Cardiac muscle cell (in vitro differentiated cells and primary cell): ENCODE data around the gene NRROS. TPM values are rescaled to one million over a fixed set of nuclear protein-coding genes. Genes with fewer than 3 reads are reported as not detected.

Source experiments
- DNase-seq, 2 donors: peaks; one replicate each; pipeline versions ENCODE4 v3.0.0 to v3.0.0-alpha.2; 2010 to 2017; ENCODE audit warnings: low read depth in 1 of 2, low spot score in 1 of 2
- H3K27ac ChIP-seq: fragments of 200-600 bp; sonication (generic); 2 replicates; pipeline ENCODE4 v1.5.1; 2016
- H3K27me3 ChIP-seq: fragments of 200-600 bp; sonication (generic); 2 replicates; pipeline ENCODE4 v1.6.0; 2016; ENCODE audit warnings: control low read depth
- H3K36me3 ChIP-seq: fragments of 200-600 bp; sonication (generic); 2 replicates; pipeline ENCODE4 v1.5.1; 2016; ENCODE audit warnings: control low read depth
- H3K4me1 ChIP-seq: fragments of 200-600 bp; sonication (generic); 2 replicates; pipeline ENCODE4 v1.8.1; 2017; ENCODE audit warnings: low read depth, mild to moderate bottlenecking, mixed run types
- H3K4me3 ChIP-seq: fragments of 200-600 bp; sonication (generic); 2 replicates; pipeline ENCODE4 v1.5.1; 2016; ENCODE audit warnings: mild to moderate bottlenecking
- H3K9me3 ChIP-seq: fragments of 200-600 bp; sonication (generic); 2 replicates; pipeline ENCODE4 v1.5.1; 2017; ENCODE audit warnings: low read depth, mild to moderate bottlenecking, control low read depth
- polyA plus RNA-seq: library from polyadenylated mRNA; unstranded; fragments of >200 nt; fragmentation: Nextera tagmentation; extraction: Ambion mirVana; gene quantifications from 2 replicates; pipeline ENCODE4 v1.2.1, GENCODE V29; 2016
- total RNA-seq: library from RNA; depleted of rRNA; stranded (reverse); fragments of >200 nt; gene quantifications from 2 replicates; pipeline ENCODE4 v1.2.3, GENCODE V29; 2016
- TF ChIP-seq, protein P1 (sequence below): IDR thresholded peaks from 2 replicates; pipeline ENCODE4 v1.5.1; 2012; ENCODE audit warnings: low read depth, mild to moderate bottlenecking, low read length

NRROS gene
- total and polyA plus RNA-seq, 2 experiments from 2014 or later, result 1.6 TPM; not detected in 1

GRCh38 chr3:196651819-196652218, 12.3 kb downstream of the NRROS start:
- Histone ChIP-seq H3K4me1 (no peaks in the 10 kb centered on the region), H3K27ac (no peak overlapping the region), H3K4me3 (no peak overlapping the region)

DNA sequence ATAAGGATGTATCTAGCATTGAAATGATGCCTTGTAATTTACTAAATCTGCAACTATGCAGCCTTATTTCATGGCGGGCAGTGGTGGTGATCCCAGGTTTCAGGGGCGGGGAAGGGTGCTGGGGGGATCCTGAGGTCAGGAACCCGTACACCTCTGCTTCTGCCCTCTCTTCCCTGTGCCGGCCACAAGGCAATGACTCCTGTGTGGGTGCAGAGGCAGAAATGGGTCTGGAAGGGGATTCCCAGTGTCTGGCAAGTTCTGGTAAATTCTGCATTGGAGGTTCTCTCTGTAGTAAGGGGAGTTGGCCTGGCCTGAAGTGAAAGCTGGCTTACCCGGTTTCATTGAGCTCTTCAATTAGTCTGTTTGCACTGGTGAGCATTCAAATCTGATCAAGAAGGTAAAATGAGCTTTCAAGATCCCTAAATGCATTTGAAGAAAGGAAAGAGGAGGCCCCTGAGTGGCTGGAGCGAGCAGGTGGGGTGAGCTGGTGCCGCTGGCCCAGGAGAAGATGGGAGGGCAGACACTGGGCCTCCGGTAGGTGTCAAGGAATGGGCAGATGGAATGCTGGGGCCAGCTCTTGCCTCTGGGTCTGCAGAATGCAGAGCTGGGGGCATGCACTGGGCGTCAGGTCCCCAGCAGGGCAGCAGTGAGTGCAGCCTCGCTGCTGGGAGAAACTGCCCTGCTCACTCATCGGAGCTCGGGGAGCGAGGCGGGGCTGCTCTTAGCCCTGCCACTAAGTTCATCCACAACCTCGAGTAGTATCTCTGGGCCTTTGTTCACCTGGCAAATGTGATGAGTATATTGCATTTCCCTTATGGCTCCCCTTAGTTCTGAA, 13.7 kb downstream of the NRROS start:
- no peak overlapping the region for H3K4me3 ChIP-seq
- no peaks in the 10 kb centered on the region for H3K27me3 ChIP-seq
- H3K36me3 ChIP-seq, result no peaks in the 10 kb centered on the region
- no peaks in the 10 kb centered on the region for H3K9me3 ChIP-seq
- H3K4me1 ChIP-seq, result no peaks in the 10 kb centered on the region
- H3K27ac ChIP-seq, result no peak overlapping the region
- no peak for DNase-seq
- TF ChIP-seq, protein P1, sequence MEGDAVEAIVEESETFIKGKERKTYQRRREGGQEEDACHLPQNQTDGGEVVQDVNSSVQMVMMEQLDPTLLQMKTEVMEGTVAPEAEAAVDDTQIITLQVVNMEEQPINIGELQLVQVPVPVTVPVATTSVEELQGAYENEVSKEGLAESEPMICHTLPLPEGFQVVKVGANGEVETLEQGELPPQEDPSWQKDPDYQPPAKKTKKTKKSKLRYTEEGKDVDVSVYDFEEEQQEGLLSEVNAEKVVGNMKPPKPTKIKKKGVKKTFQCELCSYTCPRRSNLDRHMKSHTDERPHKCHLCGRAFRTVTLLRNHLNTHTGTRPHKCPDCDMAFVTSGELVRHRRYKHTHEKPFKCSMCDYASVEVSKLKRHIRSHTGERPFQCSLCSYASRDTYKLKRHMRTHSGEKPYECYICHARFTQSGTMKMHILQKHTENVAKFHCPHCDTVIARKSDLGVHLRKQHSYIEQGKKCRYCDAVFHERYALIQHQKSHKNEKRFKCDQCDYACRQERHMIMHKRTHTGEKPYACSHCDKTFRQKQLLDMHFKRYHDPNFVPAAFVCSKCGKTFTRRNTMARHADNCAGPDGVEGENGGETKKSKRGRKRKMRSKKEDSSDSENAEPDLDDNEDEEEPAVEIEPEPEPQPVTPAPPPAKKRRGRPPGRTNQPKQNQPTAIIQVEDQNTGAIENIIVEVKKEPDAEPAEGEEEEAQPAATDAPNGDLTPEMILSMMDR, result no peak

More at GRCh38 chr3:196651819-196652218, 12.3 kb downstream of the NRROS start:
- TF ChIP-seq, protein P1, result no peak
- Histone ChIP-seq H3K36me3 (no peaks in the 10 kb centered on the region), H3K27me3 (no peaks in the 10 kb centered on the region), H3K9me3 (no peaks in the 10 kb centered on the region)
- DNase-seq, result no peak

GRCh38 chr3:196654006-196654734, 14.7 kb downstream of the NRROS start:
- Histone ChIP-seq H3K4me1 (no peaks in the 10 kb centered on the region), H3K27ac (no peak overlapping the region), H3K36me3 (no peaks in the 10 kb centered on the region), H3K4me3 (no peak overlapping the region), H3K9me3 (no peaks in the 10 kb centered on the region), H3K27me3 (no peaks in the 10 kb centered on the region)
- TF ChIP-seq, protein P1, result no peak
- no peak for DNase-seq

DNA sequence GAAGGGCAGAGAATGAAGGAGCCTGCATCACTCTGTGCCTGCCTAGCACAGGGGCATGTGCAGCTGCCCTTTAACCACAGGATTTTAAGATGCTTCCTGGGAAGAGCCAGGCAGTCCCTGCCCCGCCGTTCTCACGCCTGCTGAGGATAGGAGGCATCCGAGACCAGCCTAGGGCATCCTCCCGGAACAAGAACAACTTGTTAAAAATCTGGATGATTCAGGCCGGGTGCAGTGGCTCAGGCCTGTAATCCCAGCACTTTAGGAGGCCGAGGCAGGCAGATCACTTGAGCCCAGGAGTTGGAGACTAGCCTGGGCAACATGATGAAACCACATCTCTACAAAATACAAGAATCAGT, 15.2 kb downstream of the NRROS start:
- DNase-seq, result no peak
- Histone ChIP-seq H3K4me1 (no peaks in the 10 kb centered on the region), H3K36me3 (no peaks in the 10 kb centered on the region)

DNA sequence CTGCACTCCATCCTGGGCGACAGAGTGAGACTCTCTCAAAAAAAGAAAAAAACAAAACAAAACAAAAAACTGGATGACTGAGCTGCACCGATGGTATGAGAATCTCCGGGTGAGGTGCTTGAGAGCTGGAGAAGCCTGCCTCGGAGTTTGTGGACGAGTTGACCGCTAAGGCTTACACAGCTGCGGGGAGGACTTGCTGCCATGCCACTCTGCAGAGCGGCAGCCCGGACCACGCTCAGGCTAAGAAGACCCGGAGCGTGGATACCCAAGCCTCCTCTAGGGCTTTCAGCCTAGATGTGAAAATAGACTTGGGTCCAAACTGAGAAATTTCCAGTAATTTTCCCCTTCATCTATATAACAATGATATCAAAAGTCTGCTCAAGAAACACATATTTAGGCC, 16.0 kb downstream of the NRROS start:
- no peaks in the 10 kb centered on the region for H3K36me3 ChIP-seq
- no peaks in the 10 kb centered on the region for H3K27me3 ChIP-seq
- H3K4me3 ChIP-seq, result no peak overlapping the region
- no peaks in the 10 kb centered on the region for H3K4me1 ChIP-seq
- no peak for DNase-seq
- TF ChIP-seq, protein P1, result no peak
- H3K27ac ChIP-seq, result no peak overlapping the region
- H3K9me3 ChIP-seq, result no peaks in the 10 kb centered on the region

More for the DNA sequence above, 15.2 kb downstream of the NRROS start:
- Histone ChIP-seq H3K9me3 (no peaks in the 10 kb centered on the region), H3K27me3 (no peaks in the 10 kb centered on the region), H3K4me3 (no peak overlapping the region), H3K27ac (no peak overlapping the region)
- TF ChIP-seq, protein P1, result no peak
